Sigmoid colon (tissue), 7 donors: ENCODE results near the gene MRGPRD. TPM values are rescaled to one million over a fixed set of nuclear protein-coding genes. Genes with fewer than 3 reads are reported as not detected.

Experiments used
- DNase-seq: peaks from one replicate; pipeline ENCODE4 v3.0.0-alpha.2; 2019
- H3K27ac ChIP-seq, 4 donors: fragments of 200-600 bp; sonication (generic); one replicate each; pipeline ENCODE4 v1.5.1; 2016 to 2019; ENCODE audit warnings: mild to moderate bottlenecking in 1 of 4
- H3K27me3 ChIP-seq, 3 donors: fragments of 200-600 bp; sonication (generic); one replicate each; pipeline ENCODE4 v1.5.1; 2019; ENCODE audit warnings: mild to moderate bottlenecking in 1 of 3
- H3K36me3 ChIP-seq, 4 donors: fragments of 200-600 bp; sonication (generic); one replicate each; pipeline ENCODE4 v1.5.1; 2016 to 2019
- H3K4me1 ChIP-seq, 4 donors: fragments of 200-600 bp; sonication (generic); one replicate each; pipeline ENCODE4 v1.5.1; 2017 to 2019
- H3K4me3 ChIP-seq, 4 donors: fragments of 200-600 bp; sonication (generic); one replicate each; pipeline ENCODE4 v1.5.1; 2017 to 2019; ENCODE audit warnings: mild to moderate bottlenecking in 2 of 4, moderate library complexity in 1 of 4
- H3K9me3 ChIP-seq, 4 donors: fragments of 200-600 bp in 3 of 4; sonication (generic) in 3 of 4; one replicate each; pipeline versions ENCODE4 v1.5.1 to v1.6.1; 2013 to 2019
- EP300 ChIP-seq, 4 donors: sonication (generic); formaldehyde crosslinking; IDR thresholded peaks; one replicate each; pipeline ENCODE4 v1.6.1; 2017; ENCODE audit warnings: antibody characterized with exemption in 4 of 4
- POLR2A ChIP-seq, 2 donors: fragments of 450-650 bp; IDR thresholded peaks; one replicate each; pipeline ENCODE4 v1.6.1; 2016; ENCODE audit warnings: antibody characterized with exemption in 2 of 2, mild to moderate bottlenecking in 2 of 2, moderate library complexity in 2 of 2
- POLR2AphosphoS5 ChIP-seq, 4 donors: sonication (generic); formaldehyde crosslinking; IDR thresholded peaks; one replicate each; pipeline ENCODE4 v1.6.1; 2017; ENCODE audit warnings: antibody characterized with exemption in 4 of 4
- WGBS, 2 donors: extraction: QIAGEN DNeasy Blood & Tissue Kit; methylation state at CpG; one replicate each; pipeline ENCODE4 v1.1.7; 2013; 5-methylcytosine and 5-hydroxymethylcytosine counted together
- intact Hi-C: fragments of 100-400 bp; cut with DNase I; formaldehyde crosslinking; loops from one replicate; pipeline ENCODE4 v1.15.1; 2023
- polyA plus RNA-seq, 3 donors: library from polyadenylated mRNA; stranded (reverse); fragments of 200-250 nt; gene quantifications; one replicate each; pipeline ENCODE4 v1.2.3, GENCODE V29; 2013
- total RNA-seq, 4 donors: library from RNA; depleted of rRNA; stranded (reverse); fragments of >200 nt; gene quantifications; one replicate each; pipeline ENCODE4 v1.1.0, GENCODE V29; 2016
- TF ChIP-seq, protein P1 (sequence below), 4 experiments: fragments of 450-650 bp in 3 of 4; fragments of 200-600 bp in 1 of 4; IDR thresholded peaks; one replicate each; pipeline ENCODE4 v1.5.1; 2016 to 2019; ENCODE audit warnings: antibody characterized with exemption in 4 of 4, mild to moderate bottlenecking in 3 of 4, moderate library complexity in 2 of 4
- donor health status: healthy with polysubstance abuse.
- donor health status: Bipolar disorder and iron deficiency.
- donor health status: healthy.

Gene MRGPRD
- total and polyA plus RNA-seq, 7 donors, result 1.9 to 2.2 (median 2.1) TPM; not detected in 4

DNA sequence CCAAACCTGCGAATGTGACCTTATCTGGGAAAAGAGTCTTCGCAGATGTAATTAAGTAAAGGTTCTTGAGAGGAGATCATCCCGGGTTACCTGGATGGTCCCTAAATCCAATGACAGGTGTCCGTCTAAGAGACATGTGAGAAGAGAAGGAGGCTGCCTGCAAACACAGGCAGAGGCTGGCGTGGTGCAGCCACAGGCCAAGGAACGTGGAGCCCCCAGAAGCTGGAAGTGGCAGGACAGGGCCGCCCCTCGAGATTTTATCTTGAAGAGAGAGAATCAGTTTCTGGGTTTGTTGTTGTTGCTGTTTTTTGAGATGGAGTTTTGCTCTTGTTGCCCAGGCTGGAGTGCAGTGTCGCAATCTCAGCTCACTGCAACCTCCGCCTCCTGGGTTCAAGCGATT lies 33.6 kb downstream of the MRGPRD start:
- H3K27me3 ChIP-seq, result no peaks in the 10 kb centered on the region
- peaks cover 0 to 63% (median 50%) of the 10 kb centered on the region in 4 donors for H3K4me1 ChIP-seq
- no peak for DNase-seq
- H3K36me3 ChIP-seq, result no peaks in the 10 kb centered on the region
- no peaks in the 10 kb centered on the region for H3K9me3 ChIP-seq
- no peak overlapping the region for H3K4me3 ChIP-seq
- WGBS, 2 donors, result 70 to 85% methylated on average over 11 of the region's 11 CpGs
- TF ChIP-seq POLR2AphosphoS5 (IDR thresholded peaks at IDR 0.05), result no peak
- TF ChIP-seq, protein P1, sequence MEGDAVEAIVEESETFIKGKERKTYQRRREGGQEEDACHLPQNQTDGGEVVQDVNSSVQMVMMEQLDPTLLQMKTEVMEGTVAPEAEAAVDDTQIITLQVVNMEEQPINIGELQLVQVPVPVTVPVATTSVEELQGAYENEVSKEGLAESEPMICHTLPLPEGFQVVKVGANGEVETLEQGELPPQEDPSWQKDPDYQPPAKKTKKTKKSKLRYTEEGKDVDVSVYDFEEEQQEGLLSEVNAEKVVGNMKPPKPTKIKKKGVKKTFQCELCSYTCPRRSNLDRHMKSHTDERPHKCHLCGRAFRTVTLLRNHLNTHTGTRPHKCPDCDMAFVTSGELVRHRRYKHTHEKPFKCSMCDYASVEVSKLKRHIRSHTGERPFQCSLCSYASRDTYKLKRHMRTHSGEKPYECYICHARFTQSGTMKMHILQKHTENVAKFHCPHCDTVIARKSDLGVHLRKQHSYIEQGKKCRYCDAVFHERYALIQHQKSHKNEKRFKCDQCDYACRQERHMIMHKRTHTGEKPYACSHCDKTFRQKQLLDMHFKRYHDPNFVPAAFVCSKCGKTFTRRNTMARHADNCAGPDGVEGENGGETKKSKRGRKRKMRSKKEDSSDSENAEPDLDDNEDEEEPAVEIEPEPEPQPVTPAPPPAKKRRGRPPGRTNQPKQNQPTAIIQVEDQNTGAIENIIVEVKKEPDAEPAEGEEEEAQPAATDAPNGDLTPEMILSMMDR (IDR thresholded peaks at IDR 0.05), result no peak
- intact Hi-C loops, result loop anchor here (5.0 kb wide), 2 partner anchors 55 to 100 kb away; partner anchors contain the start of gene TPCN2
- peak overlapping the region; percentile 90 to 94 (median 92) for H3K27ac ChIP-seq

DNA sequence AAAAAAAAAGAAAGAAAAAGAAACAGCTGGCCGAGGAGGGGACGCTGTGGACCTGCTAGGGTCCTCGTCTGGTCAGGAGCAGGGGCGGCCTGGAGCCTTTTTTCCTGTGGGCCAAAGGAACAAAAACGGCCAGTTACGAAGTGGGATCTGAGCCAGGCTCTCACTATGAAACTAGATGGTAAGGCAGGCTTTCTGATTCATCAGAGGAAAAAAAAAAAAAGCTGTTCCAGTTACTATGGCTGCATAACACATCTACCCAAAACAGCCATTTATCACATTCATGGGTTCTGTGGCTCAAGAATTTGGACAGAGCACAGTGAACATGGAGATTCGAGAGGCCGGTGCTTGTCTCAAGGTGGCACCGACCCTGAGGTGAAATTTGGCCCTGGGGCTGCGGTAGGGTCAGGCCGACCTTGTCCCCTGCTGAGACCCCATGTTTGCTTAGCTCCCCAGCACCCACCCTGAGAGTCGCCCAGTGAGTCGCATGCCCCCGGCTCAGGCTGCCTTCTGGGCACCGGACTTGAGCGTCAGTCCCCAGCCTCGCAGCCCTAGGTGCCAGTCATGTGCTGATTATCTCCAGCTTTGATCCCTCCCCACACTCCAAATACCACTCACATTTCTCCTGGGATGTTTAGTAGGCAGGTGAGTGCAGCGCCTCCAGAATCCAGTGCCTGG lies 34.2 kb downstream of the MRGPRD start:
- intact Hi-C loops, result loop anchor here (5.0 kb wide), 2 partner anchors 56 to 101 kb away; partner anchors contain the start of gene TPCN2
- Histone ChIP-seq H3K4me1 (peaks cover 0 to 69% (median 56%) of the 10 kb centered on the region in 4 donors), H3K36me3 (no peaks in the 10 kb centered on the region), H3K27me3 (no peaks in the 10 kb centered on the region), H3K4me3 (no peak overlapping the region), H3K27ac (peak overlapping the region; percentile 90 to 94 (median 92)), H3K9me3 (no peaks in the 10 kb centered on the region)
- WGBS, 2 donors, result 71 to 74% methylated on average over 18 of the region's 18 CpGs
- TF ChIP-seq POLR2AphosphoS5 (IDR thresholded peaks at IDR 0.05) (peak; percentile 37 to 74 (median 69)), EP300 (IDR thresholded peaks at IDR 0.05) (peak in 3 of 4 donors; percentile 19 to 87 (median 53)), POLR2A (IDR thresholded peaks at IDR 0.05) (no peak)
- peak; percentile 82 for DNase-seq

DNA sequence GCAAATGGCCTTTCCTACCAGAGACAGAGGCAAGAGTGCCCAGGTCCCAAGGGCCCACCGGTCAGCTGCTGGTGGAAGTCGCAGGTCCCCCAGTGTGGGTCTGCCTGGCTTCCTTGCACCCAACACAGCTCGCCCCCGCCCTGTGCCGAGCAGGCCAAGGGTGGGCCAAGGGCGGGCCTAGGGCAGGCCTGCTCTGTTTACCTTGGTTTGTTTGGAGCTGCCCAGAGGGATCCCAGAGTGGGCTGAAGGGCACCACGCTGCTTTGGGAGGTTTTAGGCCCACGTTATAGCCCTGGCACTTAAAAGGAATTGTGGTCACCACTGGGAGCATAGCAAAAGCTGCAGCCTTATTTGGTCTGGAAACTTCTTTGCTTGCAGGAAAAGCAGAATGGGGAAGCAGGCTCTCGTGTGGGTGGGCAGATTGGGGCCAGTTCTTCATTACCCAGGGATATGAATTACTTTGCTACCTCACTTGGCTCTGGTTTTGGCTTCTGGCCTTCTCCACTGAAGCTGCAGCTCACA lies 38.0 kb downstream of the MRGPRD start:
- Histone ChIP-seq H3K36me3 (peaks cover 0 to 28% (median 13%) of the 10 kb centered on the region in 4 donors), H3K4me3 (no peak overlapping the region), H3K9me3 (no peaks in the 10 kb centered on the region), H3K27ac (peak overlapping the region; percentile 90 to 94 (median 92)), H3K4me1 (peaks cover 0 to 95% (median 72%) of the 10 kb centered on the region in 4 donors), H3K27me3 (no peaks in the 10 kb centered on the region)
- peak; percentile 34 to 82 (median 57) for TF ChIP-seq POLR2AphosphoS5 (IDR thresholded peaks at IDR 0.05)
- TF ChIP-seq POLR2A (IDR thresholded peaks at IDR 0.05), result no peak
- TF ChIP-seq, protein P1 (IDR thresholded peaks at IDR 0.05), result no peak
- peak in 3 of 4 donors; percentile 48 to 92 (median 52) for TF ChIP-seq EP300 (IDR thresholded peaks at IDR 0.05)
- DNase-seq, result peak; percentile 90
- WGBS, 2 donors, result 32 to 54% methylated on average over 9 of the region's 9 CpGs
- intact Hi-C loops, result no loop called here

GRCh38 chr11:68942095-68942620 lies 38.6 kb downstream of the MRGPRD start:
- Histone ChIP-seq H3K36me3 (peaks cover under 1 to 34% (median 19%) of the 10 kb centered on the region in 4 donors), H3K27me3 (no peaks in the 10 kb centered on the region), H3K4me1 (peaks cover 0 to 93% (median 73%) of the 10 kb centered on the region in 4 donors), H3K27ac (peak overlapping the region; percentile 90 to 94 (median 92)), H3K4me3 (no peak overlapping the region), H3K9me3 (no peaks in the 10 kb centered on the region)
- TF ChIP-seq, protein P1 (IDR thresholded peaks at IDR 0.05), result no peak
- TF ChIP-seq EP300 (IDR thresholded peaks at IDR 0.05) (no peak), POLR2A (IDR thresholded peaks at IDR 0.05) (no peak), POLR2AphosphoS5 (IDR thresholded peaks at IDR 0.05) (peak in 1 of 4 donors; percentile 2)
- 78 to 80% methylated on average over 11 of the region's 11 CpGs for WGBS, 2 donors
- intact Hi-C loops, result no loop called here
- DNase-seq, result no peak
